Liver (tissue), 9 donors: ENCODE data around the gene KRTAP4-9. TPM values are rescaled to one million over a fixed set of nuclear protein-coding genes. Genes with fewer than 3 reads are reported as not detected.

ENCODE experiments used
- DNase-seq: peaks from one replicate; pipeline ENCODE4 v3.0.0-alpha.2; 2017; ENCODE audit warnings: low spot score
- H3K27ac ChIP-seq, 2 donors: one replicate each; pipeline ENCODE4 v1.7.0; 2013; ENCODE audit warnings: inconsistent platforms in 2 of 2, low read length in 2 of 2, control low read depth in 1 of 2, low read depth in 1 of 2, mild to moderate bottlenecking in 1 of 2
- H3K27me3 ChIP-seq, 4 donors: one replicate each; pipeline versions ENCODE4 v1.6.1 to v1.7.0; 2013; ENCODE audit warnings: low read length in 3 of 4, inconsistent platforms in 1 of 4, mild to moderate bottlenecking in 1 of 4, moderate library complexity in 1 of 4; ENCODE audit not compliant: control insufficient read depth in 4 of 4, insufficient read depth in 4 of 4
- H3K36me3 ChIP-seq, 4 donors: one replicate each; pipeline versions ENCODE4 v1.6.1 to v1.7.0; 2013; ENCODE audit warnings: low read length in 3 of 4, mild to moderate bottlenecking in 3 of 4, low read depth in 1 of 4, moderate library complexity in 1 of 4; ENCODE audit not compliant: control insufficient read depth in 4 of 4, insufficient read depth in 3 of 4
- H3K4me1 ChIP-seq, 4 donors: one replicate each; pipeline versions ENCODE4 v1.6.1 to v1.7.0; 2013; ENCODE audit warnings: low read length in 3 of 4, mild to moderate bottlenecking in 3 of 4, moderate library complexity in 1 of 4; ENCODE audit not compliant: control insufficient read depth in 4 of 4, insufficient read depth in 4 of 4
- H3K4me3 ChIP-seq, 3 donors: one replicate each; pipeline versions ENCODE4 v1.6.1 to v1.7.0; 2013; ENCODE audit warnings: low read length in 3 of 3, control low read depth in 1 of 3, low read depth in 1 of 3, mild to moderate bottlenecking in 1 of 3
- H3K9ac ChIP-seq, 2 donors: one replicate each; pipeline ENCODE4 v1.7.0; 2013; ENCODE audit warnings: low read length in 2 of 2, mild to moderate bottlenecking in 2 of 2, moderate library complexity in 2 of 2, control low read depth in 1 of 2, low read depth in 1 of 2
- H3K9me3 ChIP-seq, 4 donors: one replicate each; pipeline versions ENCODE4 v1.6.1 to v1.7.0; 2013; ENCODE audit warnings: low read length in 3 of 4; ENCODE audit not compliant: control insufficient read depth in 4 of 4
- CTCF ChIP-seq: fragments of 150-350 bp; IDR thresholded peaks from 2 replicates; pipeline ENCODE4 v1.5.1; 2017; ENCODE audit warnings: improper control_type of control experiment, low read depth, low read length; ENCODE audit not compliant: missing input control
- EGR1 ChIP-seq, 2 donors: IDR thresholded peaks; 2 replicates each; pipeline ENCODE4 v1.6.1; 2016 to 2018; ENCODE audit warnings: antibody characterized with exemption in 2 of 2, low read depth in 2 of 2
- FOXA1 ChIP-seq: IDR thresholded peaks from 2 replicates; pipeline ENCODE4 v1.6.1; 2016; ENCODE audit warnings: antibody characterized with exemption
- FOXA2 ChIP-seq: IDR thresholded peaks from 2 replicates; pipeline ENCODE4 v1.6.1; 2016; ENCODE audit warnings: antibody characterized with exemption
- GABPA ChIP-seq, 2 donors: IDR thresholded peaks in 1 of 2; conservative IDR thresholded peaks in 1 of 2; 2 replicates each; pipeline ENCODE4 v1.6.1; 2016; ENCODE audit warnings: antibody characterized with exemption in 2 of 2, mild to moderate bottlenecking in 1 of 2, moderate library complexity in 1 of 2
- HNF4A ChIP-seq, 2 donors: conservative IDR thresholded peaks; 2 replicates each; pipeline ENCODE4 v1.6.1; 2016; ENCODE audit warnings: antibody characterized with exemption in 2 of 2, mild to moderate bottlenecking in 2 of 2
- HNF4G ChIP-seq: IDR thresholded peaks from 2 replicates; pipeline ENCODE4 v1.6.1; 2016; ENCODE audit warnings: antibody characterized with exemption
- JUND ChIP-seq, 2 donors: IDR thresholded peaks; 2 replicates each; pipeline ENCODE4 v1.6.1; 2016; ENCODE audit warnings: antibody characterized with exemption in 2 of 2
- NR2F2 ChIP-seq: IDR thresholded peaks from 2 replicates; pipeline ENCODE4 v1.6.1; 2016; ENCODE audit warnings: antibody characterized with exemption
- RAD21 ChIP-seq, 2 donors: IDR thresholded peaks; 2 replicates each; pipeline ENCODE4 v1.6.1; 2016; ENCODE audit warnings: antibody characterized with exemption in 2 of 2, mild to moderate bottlenecking in 2 of 2
- RXRA ChIP-seq, 2 donors: IDR thresholded peaks; 2 replicates each; pipeline ENCODE4 v1.6.1; 2017 to 2018; ENCODE audit warnings: antibody characterized with exemption in 2 of 2, mild to moderate bottlenecking in 1 of 2
- SP1 ChIP-seq: IDR thresholded peaks from 2 replicates; pipeline ENCODE4 v1.6.1; 2018; ENCODE audit warnings: antibody characterized with exemption, mild to moderate bottlenecking
- TAF1 ChIP-seq: conservative IDR thresholded peaks from 2 replicates; pipeline ENCODE4 v1.6.1; 2016; ENCODE audit warnings: antibody characterized with exemption, mild to moderate bottlenecking
- YY1 ChIP-seq: IDR thresholded peaks from 2 replicates; pipeline ENCODE4 v1.6.1; 2016; ENCODE audit warnings: antibody characterized with exemption, mild to moderate bottlenecking
- WGBS: extraction: QIAGEN DNeasy Blood & Tissue Kit; methylation state at CpG from one replicate; pipeline ENCODE4 v1.1.7; 2013; 5-methylcytosine and 5-hydroxymethylcytosine counted together
- polyA plus RNA-seq, 2 donors: library from polyadenylated mRNA; stranded (reverse) in 1 of 2; unstranded in 1 of 2; fragments of 200-250 nt in 1 of 2; fragments of >200 nt in 1 of 2; fragmentation: Nextera tagmentation in 1 of 2; extraction: Ambion mirVana in 1 of 2; gene quantifications; one replicate each; pipeline versions ENCODE4 v1.2.1 to v1.2.3, GENCODE V29; 2013 to 2015
- total RNA-seq, 2 donors: library from RNA; depleted of rRNA; stranded (reverse); fragments of >200 nt; gene quantifications; one replicate each; pipeline ENCODE4 v1.2.3, GENCODE V29; 2014
- TF ChIP-seq, protein P1 (sequence below): IDR thresholded peaks from 2 replicates; pipeline ENCODE4 v1.6.1; 2016; ENCODE audit warnings: antibody characterized with exemption
- TF ChIP-seq, protein P2 (sequence below): IDR thresholded peaks from 2 replicates; pipeline ENCODE4 v1.6.1; 2016; ENCODE audit warnings: antibody characterized with exemption
- TF ChIP-seq, protein P3 (sequence below): IDR thresholded peaks from 2 replicates; pipeline ENCODE4 v1.6.1; 2016; ENCODE audit warnings: antibody characterized with exemption, mild to moderate bottlenecking
- TF ChIP-seq, protein P4 (sequence below): IDR thresholded peaks from 2 replicates; pipeline ENCODE4 v1.6.1; 2016; ENCODE audit warnings: antibody characterized with exemption
- donor health status: healthy.
- donor health status: healthy.
- donor health status: healthy.
- donor health status: healthy.
- donor health status: healthy.

The KRTAP4-9 gene
- total and polyA plus RNA-seq, 4 donors, result not detected

DNA sequence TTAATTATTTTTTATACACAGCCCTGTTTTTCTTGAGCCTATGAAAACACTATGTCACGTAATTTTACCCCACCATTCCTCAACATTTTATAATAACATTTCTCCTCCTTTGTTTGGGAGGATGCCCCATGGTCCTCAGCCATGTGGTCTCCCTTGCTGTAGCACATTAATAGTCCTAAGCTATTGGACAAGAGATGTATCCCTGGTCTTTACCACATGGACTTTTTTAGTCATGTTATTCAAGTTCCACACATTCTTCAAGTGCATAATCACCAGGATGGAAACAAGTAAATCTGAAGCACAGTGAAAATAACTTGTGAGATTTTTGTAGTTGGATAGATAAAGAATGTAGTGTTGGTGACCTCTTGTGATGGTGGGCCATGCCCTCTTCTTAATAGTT, 43.2 kb upstream of the KRTAP4-9 start:
- no peaks in the 10 kb centered on the region for H3K9me3 ChIP-seq
- H3K27me3 ChIP-seq, result peaks cover 0 to 9% (median 0%) of the 10 kb centered on the region in 4 donors
- no peak overlapping the region for H3K9ac ChIP-seq
- H3K36me3 ChIP-seq, result no peaks in the 10 kb centered on the region
- no peak for TF ChIP-seq FOXA2
- TF ChIP-seq EGR1 (IDR thresholded peaks at IDR 0.05; ENCODE audit: low read depth in 2 of 2), result no peak
- no peak for TF ChIP-seq RXRA (IDR thresholded peaks at IDR 0.05)
- TF ChIP-seq, protein P1, sequence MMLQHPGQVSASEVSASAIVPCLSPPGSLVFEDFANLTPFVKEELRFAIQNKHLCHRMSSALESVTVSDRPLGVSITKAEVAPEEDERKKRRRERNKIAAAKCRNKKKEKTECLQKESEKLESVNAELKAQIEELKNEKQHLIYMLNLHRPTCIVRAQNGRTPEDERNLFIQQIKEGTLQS, result no peak
- TF ChIP-seq, protein P2, sequence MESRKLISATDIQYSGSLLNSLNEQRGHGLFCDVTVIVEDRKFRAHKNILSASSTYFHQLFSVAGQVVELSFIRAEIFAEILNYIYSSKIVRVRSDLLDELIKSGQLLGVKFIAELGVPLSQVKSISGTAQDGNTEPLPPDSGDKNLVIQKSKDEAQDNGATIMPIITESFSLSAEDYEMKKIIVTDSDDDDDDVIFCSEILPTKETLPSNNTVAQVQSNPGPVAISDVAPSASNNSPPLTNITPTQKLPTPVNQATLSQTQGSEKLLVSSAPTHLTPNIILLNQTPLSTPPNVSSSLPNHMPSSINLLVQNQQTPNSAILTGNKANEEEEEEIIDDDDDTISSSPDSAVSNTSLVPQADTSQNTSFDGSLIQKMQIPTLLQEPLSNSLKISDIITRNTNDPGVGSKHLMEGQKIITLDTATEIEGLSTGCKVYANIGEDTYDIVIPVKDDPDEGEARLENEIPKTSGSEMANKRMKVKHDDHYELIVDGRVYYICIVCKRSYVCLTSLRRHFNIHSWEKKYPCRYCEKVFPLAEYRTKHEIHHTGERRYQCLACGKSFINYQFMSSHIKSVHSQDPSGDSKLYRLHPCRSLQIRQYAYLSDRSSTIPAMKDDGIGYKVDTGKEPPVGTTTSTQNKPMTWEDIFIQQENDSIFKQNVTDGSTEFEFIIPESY, result no peak
- no peak for TF ChIP-seq HNF4G
- no peak for TF ChIP-seq NR2F2
- TF ChIP-seq, protein P3, sequence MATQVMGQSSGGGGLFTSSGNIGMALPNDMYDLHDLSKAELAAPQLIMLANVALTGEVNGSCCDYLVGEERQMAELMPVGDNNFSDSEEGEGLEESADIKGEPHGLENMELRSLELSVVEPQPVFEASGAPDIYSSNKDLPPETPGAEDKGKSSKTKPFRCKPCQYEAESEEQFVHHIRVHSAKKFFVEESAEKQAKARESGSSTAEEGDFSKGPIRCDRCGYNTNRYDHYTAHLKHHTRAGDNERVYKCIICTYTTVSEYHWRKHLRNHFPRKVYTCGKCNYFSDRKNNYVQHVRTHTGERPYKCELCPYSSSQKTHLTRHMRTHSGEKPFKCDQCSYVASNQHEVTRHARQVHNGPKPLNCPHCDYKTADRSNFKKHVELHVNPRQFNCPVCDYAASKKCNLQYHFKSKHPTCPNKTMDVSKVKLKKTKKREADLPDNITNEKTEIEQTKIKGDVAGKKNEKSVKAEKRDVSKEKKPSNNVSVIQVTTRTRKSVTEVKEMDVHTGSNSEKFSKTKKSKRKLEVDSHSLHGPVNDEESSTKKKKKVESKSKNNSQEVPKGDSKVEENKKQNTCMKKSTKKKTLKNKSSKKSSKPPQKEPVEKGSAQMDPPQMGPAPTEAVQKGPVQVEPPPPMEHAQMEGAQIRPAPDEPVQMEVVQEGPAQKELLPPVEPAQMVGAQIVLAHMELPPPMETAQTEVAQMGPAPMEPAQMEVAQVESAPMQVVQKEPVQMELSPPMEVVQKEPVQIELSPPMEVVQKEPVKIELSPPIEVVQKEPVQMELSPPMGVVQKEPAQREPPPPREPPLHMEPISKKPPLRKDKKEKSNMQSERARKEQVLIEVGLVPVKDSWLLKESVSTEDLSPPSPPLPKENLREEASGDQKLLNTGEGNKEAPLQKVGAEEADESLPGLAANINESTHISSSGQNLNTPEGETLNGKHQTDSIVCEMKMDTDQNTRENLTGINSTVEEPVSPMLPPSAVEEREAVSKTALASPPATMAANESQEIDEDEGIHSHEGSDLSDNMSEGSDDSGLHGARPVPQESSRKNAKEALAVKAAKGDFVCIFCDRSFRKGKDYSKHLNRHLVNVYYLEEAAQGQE, result no peak
- TF ChIP-seq JUND (IDR thresholded peaks at IDR 0.05), result no peak
- no peak for TF ChIP-seq HNF4A (conservative IDR thresholded peaks at IDR 0.05)
- TF ChIP-seq GABPA (IDR thresholded peaks at IDR 0.05 in 1 of 2, conservative IDR thresholded peaks at IDR 0.05 in 1 of 2), result no peak
- no peak for TF ChIP-seq TAF1
- no peak for TF ChIP-seq SP1
- no peak for TF ChIP-seq FOXA1
- no peak for TF ChIP-seq RAD21 (IDR thresholded peaks at IDR 0.05)
- TF ChIP-seq, protein P4, sequence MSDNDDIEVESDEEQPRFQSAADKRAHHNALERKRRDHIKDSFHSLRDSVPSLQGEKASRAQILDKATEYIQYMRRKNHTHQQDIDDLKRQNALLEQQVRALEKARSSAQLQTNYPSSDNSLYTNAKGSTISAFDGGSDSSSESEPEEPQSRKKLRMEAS, result no peak
- TF ChIP-seq CTCF, result no peak
- TF ChIP-seq YY1, result no peak
- H3K27ac ChIP-seq, result no peak overlapping the region
- no peaks in the 10 kb centered on the region for H3K4me1 ChIP-seq
- H3K4me3 ChIP-seq, result no peak overlapping the region
- 72% methylated on average over 1 of the region's 1 CpG for WGBS
- no peak for DNase-seq
